ENCODE results near the gene TMEM255B. TPM values are rescaled to one million over a fixed set of nuclear protein-coding genes. Genes with fewer than 3 reads are reported as not detected.

Gene TMEM255B
- total RNA-seq, 1 experiment from 2014 or later, result 4.7 TPM

GRCh38 chr13:113746143-113746525 lies 12.9 kb upstream of the TMEM255B start:
- DNase-seq (ENCODE audit: low spot score) (no peak), ATAC-seq (no peak)
- ChIA-PET POLR2A (no interaction called here), CTCF (interaction anchor here (0.8 to 1.3 kb wide), 4 partner anchors 13 to 566 kb away, joined by 3 to 6 read pairs (median 4); partner anchors contain the start of gene TMEM255B)
- Mint-ChIP-seq H3K9me3 (peaks cover 10% of the 10 kb centered on the region), H3K36me3 (peaks cover 9% of the 10 kb centered on the region), H3K4me3 (no peak overlapping the region), H3K27me3 (ENCODE audit: low read depth) (peaks cover 3% of the 10 kb centered on the region; the same call in 1 of the 2 replicates), H3K27ac (peak overlapping the region; percentile 13), H3K4me1 (peaks cover 8% of the 10 kb centered on the region; the same call in 1 of the 2 replicates)
- TF ChIP-seq ZNF121 (CRISPR knock-in tag; IDR thresholded peaks at IDR 0.05) (no peak), GABPB1 (CRISPR knock-in tag; IDR thresholded peaks at IDR 0.05) (peak; percentile 82), ZNF317 (CRISPR knock-in tag; IDR thresholded peaks at IDR 0.05; ENCODE audit: borderline replicate concordance, low read depth) (no peak), ZBTB21 (CRISPR knock-in tag; IDR thresholded peaks at IDR 0.05; ENCODE audit: borderline replicate concordance) (no peak)
- TF ChIP-seq, protein P1, sequence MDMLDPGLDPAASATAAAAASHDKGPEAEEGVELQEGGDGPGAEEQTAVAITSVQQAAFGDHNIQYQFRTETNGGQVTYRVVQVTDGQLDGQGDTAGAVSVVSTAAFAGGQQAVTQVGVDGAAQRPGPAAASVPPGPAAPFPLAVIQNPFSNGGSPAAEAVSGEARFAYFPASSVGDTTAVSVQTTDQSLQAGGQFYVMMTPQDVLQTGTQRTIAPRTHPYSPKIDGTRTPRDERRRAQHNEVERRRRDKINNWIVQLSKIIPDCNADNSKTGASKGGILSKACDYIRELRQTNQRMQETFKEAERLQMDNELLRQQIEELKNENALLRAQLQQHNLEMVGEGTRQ (CRISPR knock-in tag; IDR thresholded peaks at IDR 0.05), result no peak
- TF ChIP-seq, protein P2, sequence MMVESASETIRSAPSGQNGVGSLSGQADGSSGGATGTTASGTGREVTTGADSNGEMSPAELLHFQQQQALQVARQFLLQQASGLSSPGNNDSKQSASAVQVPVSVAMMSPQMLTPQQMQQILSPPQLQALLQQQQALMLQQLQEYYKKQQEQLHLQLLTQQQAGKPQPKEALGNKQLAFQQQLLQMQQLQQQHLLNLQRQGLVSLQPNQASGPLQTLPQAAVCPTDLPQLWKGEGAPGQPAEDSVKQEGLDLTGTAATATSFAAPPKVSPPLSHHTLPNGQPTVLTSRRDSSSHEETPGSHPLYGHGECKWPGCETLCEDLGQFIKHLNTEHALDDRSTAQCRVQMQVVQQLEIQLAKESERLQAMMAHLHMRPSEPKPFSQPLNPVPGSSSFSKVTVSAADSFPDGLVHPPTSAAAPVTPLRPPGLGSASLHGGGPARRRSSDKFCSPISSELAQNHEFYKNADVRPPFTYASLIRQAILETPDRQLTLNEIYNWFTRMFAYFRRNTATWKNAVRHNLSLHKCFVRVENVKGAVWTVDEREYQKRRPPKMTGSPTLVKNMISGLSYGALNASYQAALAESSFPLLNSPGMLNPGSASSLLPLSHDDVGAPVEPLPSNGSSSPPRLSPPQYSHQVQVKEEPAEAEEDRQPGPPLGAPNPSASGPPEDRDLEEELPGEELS (CRISPR knock-in tag; IDR thresholded peaks at IDR 0.05), result no peak

- CTCF ChIA-PET, result interaction anchor here (0.9 to 1.3 kb wide), 3 partner anchors 12 to 68 kb away, joined by 3 to 6 read pairs (median 4); partner anchors contain the start of gene TMEM255B
- peaks cover 12% of the 10 kb centered on the region for H3K36me3 Mint-ChIP-seq
- TF ChIP-seq SP1 (CRISPR knock-in tag; conservative IDR thresholded peaks at IDR 0.05) (no peak), ZNF219 (CRISPR knock-in tag; IDR thresholded peaks at IDR 0.05; ENCODE audit: borderline replicate concordance) (no peak), RELA (CRISPR knock-in tag; IDR thresholded peaks at IDR 0.05; ENCODE audit: borderline replicate concordance) (no peak), SMAD3 (CRISPR knock-in tag; IDR thresholded peaks at IDR 0.05; ENCODE audit: borderline replicate concordance) (no peak), ZNF425 (CRISPR knock-in tag; conservative IDR thresholded peaks at IDR 0.05) (no peak), FOXP1 (CRISPR knock-in tag; IDR thresholded peaks at IDR 0.05; ENCODE audit: borderline replicate concordance) (no peak), GRHL2 (CRISPR knock-in tag; IDR thresholded peaks at IDR 0.05; ENCODE audit: insufficient replicate concordance, severe bottlenecking) (no peak), ZNF396 (CRISPR knock-in tag; IDR thresholded peaks at IDR 0.05; ENCODE audit: borderline replicate concordance) (no peak)
- TF ChIP-seq, protein P3, sequence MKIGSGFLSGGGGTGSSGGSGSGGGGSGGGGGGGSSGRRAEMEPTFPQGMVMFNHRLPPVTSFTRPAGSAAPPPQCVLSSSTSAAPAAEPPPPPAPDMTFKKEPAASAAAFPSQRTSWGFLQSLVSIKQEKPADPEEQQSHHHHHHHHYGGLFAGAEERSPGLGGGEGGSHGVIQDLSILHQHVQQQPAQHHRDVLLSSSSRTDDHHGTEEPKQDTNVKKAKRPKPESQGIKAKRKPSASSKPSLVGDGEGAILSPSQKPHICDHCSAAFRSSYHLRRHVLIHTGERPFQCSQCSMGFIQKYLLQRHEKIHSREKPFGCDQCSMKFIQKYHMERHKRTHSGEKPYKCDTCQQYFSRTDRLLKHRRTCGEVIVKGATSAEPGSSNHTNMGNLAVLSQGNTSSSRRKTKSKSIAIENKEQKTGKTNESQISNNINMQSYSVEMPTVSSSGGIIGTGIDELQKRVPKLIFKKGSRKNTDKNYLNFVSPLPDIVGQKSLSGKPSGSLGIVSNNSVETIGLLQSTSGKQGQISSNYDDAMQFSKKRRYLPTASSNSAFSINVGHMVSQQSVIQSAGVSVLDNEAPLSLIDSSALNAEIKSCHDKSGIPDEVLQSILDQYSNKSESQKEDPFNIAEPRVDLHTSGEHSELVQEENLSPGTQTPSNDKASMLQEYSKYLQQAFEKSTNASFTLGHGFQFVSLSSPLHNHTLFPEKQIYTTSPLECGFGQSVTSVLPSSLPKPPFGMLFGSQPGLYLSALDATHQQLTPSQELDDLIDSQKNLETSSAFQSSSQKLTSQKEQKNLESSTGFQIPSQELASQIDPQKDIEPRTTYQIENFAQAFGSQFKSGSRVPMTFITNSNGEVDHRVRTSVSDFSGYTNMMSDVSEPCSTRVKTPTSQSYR (CRISPR knock-in tag; IDR thresholded peaks at IDR 0.05), result no peak
- TF ChIP-seq, protein P4, sequence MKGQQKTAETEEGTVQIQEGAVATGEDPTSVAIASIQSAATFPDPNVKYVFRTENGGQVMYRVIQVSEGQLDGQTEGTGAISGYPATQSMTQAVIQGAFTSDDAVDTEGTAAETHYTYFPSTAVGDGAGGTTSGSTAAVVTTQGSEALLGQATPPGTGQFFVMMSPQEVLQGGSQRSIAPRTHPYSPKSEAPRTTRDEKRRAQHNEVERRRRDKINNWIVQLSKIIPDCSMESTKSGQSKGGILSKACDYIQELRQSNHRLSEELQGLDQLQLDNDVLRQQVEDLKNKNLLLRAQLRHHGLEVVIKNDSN (CRISPR knock-in tag; IDR thresholded peaks at IDR 0.05), result no peak
- TF ChIP-seq, protein P5, sequence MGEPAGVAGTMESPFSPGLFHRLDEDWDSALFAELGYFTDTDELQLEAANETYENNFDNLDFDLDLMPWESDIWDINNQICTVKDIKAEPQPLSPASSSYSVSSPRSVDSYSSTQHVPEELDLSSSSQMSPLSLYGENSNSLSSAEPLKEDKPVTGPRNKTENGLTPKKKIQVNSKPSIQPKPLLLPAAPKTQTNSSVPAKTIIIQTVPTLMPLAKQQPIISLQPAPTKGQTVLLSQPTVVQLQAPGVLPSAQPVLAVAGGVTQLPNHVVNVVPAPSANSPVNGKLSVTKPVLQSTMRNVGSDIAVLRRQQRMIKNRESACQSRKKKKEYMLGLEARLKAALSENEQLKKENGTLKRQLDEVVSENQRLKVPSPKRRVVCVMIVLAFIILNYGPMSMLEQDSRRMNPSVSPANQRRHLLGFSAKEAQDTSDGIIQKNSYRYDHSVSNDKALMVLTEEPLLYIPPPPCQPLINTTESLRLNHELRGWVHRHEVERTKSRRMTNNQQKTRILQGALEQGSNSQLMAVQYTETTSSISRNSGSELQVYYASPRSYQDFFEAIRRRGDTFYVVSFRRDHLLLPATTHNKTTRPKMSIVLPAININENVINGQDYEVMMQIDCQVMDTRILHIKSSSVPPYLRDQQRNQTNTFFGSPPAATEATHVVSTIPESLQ (CRISPR knock-in tag; IDR thresholded peaks at IDR 0.05), result no peak
- TF ChIP-seq, protein P6, sequence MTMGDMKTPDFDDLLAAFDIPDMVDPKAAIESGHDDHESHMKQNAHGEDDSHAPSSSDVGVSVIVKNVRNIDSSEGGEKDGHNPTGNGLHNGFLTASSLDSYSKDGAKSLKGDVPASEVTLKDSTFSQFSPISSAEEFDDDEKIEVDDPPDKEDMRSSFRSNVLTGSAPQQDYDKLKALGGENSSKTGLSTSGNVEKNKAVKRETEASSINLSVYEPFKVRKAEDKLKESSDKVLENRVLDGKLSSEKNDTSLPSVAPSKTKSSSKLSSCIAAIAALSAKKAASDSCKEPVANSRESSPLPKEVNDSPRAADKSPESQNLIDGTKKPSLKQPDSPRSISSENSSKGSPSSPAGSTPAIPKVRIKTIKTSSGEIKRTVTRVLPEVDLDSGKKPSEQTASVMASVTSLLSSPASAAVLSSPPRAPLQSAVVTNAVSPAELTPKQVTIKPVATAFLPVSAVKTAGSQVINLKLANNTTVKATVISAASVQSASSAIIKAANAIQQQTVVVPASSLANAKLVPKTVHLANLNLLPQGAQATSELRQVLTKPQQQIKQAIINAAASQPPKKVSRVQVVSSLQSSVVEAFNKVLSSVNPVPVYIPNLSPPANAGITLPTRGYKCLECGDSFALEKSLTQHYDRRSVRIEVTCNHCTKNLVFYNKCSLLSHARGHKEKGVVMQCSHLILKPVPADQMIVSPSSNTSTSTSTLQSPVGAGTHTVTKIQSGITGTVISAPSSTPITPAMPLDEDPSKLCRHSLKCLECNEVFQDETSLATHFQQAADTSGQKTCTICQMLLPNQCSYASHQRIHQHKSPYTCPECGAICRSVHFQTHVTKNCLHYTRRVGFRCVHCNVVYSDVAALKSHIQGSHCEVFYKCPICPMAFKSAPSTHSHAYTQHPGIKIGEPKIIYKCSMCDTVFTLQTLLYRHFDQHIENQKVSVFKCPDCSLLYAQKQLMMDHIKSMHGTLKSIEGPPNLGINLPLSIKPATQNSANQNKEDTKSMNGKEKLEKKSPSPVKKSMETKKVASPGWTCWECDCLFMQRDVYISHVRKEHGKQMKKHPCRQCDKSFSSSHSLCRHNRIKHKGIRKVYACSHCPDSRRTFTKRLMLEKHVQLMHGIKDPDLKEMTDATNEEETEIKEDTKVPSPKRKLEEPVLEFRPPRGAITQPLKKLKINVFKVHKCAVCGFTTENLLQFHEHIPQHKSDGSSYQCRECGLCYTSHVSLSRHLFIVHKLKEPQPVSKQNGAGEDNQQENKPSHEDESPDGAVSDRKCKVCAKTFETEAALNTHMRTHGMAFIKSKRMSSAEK (CRISPR knock-in tag; IDR thresholded peaks at IDR 0.05; ENCODE audit: borderline replicate concordance), result no peak
Measured at GRCh38 chr13:113746671-113747070, 12.4 kb upstream of the TMEM255B start.

More at GRCh38 chr13:113746671-113747070, 12.4 kb upstream of the TMEM255B start:
- peaks cover 3% of the 10 kb centered on the region; the same call in 1 of the 2 replicates for H3K27me3 Mint-ChIP-seq (ENCODE audit: low read depth)
- H3K27ac Mint-ChIP-seq, result peak overlapping the region; percentile 13
- no peak for DNase-seq (ENCODE audit: low spot score)
- H3K4me3 Mint-ChIP-seq, result no peak overlapping the region
- peaks cover 4% of the 10 kb centered on the region; the same call in 1 of the 2 replicates for H3K4me1 Mint-ChIP-seq
- peaks cover 14% of the 10 kb centered on the region for H3K9me3 Mint-ChIP-seq
- POLR2A ChIA-PET, result no interaction called here
- no peak for ATAC-seq
